ENCODE results near the gene SRPK1.

Gene SRPK1

DNA sequence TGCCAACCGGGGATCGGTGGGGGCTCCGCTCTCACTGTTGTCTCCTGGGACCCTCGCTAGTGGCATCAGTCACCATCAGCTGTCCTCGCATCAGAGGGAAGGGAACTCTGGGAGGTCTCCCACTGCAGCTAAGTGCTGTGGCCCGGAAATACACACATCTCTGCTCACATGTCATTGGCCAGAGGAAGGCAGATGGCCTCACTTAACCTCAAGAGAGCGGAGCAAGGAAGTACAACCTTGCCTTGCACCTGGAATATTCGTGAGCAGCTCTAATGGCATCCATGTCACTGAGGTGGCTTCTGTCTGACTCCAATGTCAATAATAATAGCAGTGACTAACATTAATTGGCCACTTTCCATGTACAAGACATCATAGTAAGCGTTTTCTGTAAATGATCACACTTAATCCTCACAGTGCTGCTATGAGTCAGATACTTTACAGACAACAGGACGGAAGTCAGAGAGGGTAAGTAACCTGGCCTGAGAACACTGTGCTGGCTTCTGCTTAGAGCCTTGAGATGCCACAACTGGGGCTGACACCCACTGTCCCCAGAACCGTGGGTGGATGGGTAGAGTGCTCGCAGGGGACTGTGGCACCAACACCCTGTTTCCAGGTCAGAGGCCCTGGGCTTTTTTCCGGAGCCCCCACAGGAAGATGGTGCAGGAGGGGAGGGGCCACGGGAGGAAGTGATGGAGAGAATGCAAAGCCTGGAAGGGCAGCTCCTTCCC lies 109.8 kb downstream of the SRPK1 start:
- no peak for DNase-seq

DNA sequence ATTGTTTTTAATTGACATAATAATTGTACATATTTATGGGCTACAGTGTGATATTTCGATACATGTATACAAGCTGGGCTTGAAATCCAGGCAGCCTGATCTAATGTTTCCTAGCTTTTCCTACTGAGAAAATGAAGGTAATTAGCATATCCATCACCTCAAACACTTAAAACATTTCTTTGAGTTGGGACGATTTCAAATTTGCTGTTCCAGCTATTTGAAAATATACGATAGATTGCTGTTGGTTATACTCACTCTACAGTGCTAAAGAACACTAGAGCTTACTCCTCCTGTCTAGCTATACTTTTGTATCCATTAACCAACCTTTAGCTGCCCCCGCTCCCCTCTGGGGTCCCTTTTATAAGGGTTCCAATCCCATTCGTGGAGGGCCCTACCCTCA lies 111.1 kb downstream of the SRPK1 start:
- no peak for DNase-seq

DNA sequence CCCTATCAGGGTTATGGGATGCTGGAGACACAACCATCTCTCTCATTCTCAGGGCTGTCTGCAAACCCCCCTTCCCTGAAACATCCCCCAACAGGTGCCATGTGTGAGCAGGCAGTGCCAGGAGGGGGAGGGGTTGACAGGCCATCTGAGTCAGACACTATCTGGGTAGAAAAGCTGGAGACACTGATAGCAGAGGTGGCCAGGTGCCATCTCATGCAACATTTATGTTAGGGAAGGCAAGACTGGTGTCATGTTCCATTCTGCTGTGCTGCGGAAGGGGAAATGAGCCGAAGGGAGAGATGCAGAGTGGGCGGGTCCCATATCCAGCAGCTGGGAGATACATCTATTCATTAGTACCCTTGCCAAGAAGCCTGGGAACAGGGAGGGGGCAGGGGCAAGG lies 112.2 kb downstream of the SRPK1 start:
- no peak for DNase-seq

GRCh38 chr6:35804996-35805736 lies 115.7 kb downstream of the SRPK1 start, which contains the start of gene LHFPL5:
Gene LHFPL5 (plus strand): TSS chr6:35805352. CDS start chr6:35805671, 319 bp downstream.
- no peak for DNase-seq

- no peak for DNase-seq
These were observed 119.8 kb downstream of the SRPK1 start for GRCh38 chr6:35801148-35801547.

GRCh38 chr6:35798706-35799105 lies 122.2 kb downstream of the SRPK1 start:
- no peak for DNase-seq

GRCh38 chr6:35797837-35798526 lies 122.9 kb downstream of the SRPK1 start:
- no peak for DNase-seq

GRCh38 chr6:35796236-35796635 lies 124.7 kb downstream of the SRPK1 start:
- no peak for DNase-seq

GRCh38 chr6:35795453-35796071 lies 125.3 kb downstream of the SRPK1 start:
- no peak for DNase-seq

DNA sequence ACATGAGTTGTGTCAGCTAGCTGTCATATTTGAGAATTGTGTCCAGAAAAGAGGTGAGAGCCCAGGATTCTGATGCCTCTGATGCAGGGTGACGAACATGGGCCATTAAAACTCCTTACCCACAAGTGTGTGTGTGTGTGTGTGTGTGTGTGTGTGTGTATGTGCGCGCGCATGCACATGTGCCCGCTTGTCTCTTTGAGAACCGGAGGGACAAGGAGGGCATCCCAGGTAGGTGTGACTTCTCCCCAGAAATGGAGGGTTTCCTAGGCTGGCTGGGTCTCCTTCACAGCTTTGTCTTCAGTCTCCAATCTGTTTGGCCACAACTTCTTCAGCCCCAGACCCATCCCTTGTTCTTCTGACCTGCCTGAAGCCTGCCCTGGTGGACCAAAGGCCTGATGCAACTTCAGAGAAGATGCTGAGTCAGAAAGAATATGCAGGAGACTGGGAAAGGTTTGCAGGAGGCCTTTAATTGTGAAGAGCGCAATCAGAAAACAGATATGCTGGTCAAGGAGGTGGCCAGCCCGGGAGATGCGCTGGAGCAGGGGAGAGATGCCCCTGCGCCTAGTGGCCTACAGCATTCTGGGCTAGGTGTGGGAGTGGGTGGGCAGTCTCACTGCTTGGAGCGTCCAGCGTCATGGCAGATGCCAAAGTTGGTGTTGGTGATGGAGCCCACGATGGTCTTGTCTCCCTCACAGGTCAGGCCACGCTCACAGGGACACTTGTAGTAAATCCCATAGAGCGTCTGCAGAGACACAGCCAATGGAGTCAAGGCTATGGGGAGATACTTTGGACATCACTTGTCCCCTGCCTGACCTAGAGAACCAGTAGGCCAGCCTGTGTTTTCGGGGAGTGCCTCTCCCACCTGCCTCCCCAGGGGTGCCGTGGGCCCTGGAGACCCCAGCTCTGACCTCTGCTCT lies 126.1 kb downstream of the SRPK1 start:
- no peak for DNase-seq

DNA sequence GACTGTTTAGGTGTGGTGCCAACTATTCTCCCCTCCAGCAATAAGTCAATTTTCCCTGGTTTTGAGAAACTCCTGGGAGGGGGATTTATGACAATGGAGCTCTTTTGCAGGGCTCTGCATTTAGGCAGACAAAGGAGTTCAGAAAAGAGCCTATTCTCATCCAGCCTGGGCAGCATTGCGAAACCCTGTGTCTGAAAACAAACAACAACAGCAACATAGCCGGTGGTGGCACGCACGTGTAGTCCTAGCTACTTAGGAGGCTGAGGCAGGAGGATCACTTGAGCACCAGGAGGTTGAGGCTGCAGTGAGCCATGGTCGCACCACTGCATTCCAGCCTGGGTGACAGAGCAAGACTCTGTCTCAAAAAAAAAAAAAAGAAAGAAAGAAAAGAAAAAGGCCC lies 130.2 kb downstream of the SRPK1 start:
- DNase-seq, result no peak

DNA sequence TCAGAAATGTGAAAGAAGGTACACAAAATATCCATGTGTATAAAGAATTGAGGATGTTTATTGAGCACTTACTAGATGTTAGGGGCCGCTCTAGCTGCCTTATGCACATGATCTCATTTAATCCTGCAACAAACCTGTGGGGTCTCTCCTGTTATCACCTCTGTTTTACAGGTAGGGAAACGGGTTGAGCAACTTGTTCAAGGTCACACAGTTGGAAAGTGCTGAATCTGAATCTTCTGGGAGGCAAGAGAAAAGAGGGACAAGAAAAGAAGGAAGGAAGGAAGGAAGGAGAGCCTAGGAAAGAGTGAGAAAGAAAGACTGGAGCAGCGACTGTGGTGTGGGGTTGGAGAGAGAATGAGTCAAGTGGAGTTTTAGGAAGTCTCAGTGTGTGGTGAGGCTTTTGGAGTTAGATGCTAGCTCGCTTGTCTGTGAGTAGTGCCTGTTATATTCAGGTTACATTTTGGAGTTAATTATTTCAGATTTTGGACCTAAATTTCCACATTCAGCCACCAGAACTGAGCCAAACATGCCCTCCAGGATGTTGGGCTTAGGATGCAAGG lies 132.4 kb downstream of the SRPK1 start:
- DNase-seq, result no peak

GRCh38 chr6:35787266-35788218 lies 133.4 kb downstream of the SRPK1 start:
- DNase-seq, result no peak

DNA sequence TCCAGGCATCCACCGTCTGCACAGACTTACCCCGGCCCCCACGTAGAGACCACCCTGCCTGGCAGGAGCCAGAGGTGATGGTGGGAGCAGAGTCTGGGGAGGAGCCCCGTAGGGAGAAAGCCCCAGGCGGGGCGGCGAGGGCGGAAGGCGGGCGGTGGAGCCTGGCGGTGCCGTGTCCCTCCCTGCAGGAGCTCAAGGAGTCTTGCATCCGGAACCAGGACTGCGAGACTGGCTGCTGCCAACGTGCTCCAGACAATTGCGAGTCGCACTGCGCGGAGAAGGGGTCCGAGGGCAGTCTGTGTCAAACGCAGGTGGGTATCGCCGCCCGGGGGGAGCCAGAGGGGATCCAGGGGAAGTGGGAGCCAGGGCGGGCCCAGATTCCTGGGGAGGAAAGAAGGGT lies 134.1 kb downstream of the SRPK1 start:
- no peak for DNase-seq

GRCh38 chr6:35786272-35786671 lies 134.6 kb downstream of the SRPK1 start:
- no peak for DNase-seq

GRCh38 chr6:35784200-35784599 lies 136.7 kb downstream of the SRPK1 start:
- DNase-seq, result no peak

All from CD4-positive, alpha-beta T cell treated with Interferon gamma for 1 hour (primary cell).